Measurements from ENCODE around the gene SNX3.

DNA sequence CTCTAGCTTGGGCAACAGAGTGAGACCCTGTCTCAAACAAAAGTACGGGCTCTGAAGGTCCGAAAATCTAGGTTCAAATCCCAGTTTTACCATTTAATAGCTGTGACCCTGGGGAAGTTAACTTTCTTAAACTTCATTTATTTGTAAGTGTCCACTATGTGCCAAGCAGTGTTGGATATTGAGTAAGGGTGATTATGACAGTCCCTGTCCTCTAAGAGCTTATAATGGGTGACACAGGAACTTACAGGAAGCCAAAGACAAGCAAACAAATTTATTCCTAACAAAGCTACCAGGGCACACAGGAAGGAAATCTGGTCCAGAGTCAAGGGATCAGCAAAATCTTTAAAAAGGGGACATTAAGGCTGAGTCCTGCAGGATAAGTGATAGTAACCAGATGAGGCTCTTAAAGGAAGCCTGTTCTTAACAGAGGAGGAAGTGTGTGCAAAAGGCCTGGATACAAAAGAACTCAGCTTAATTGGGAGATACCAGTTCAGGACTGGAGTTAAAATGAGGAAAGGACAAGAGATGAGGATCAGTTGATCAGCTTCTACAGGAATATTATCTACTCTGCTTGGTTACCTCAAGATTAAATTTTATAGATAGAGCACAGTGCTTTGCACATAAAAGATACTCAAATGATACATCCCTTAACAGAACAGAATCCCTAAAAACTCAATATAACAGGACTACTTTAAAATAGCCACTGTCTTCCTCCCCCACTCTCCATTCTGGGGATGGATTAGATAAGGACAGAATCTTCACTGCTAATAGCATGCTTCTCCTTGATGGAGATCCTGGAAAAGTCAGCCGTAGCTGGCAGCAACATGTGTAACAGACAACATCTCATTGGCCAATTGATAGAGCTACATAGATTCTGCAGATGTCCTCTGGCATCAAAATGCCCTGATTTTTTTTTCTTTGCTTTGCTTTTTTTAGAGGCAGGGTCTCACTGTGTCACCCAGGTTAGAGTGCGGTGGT is 6.1 kb downstream of the SNX3 start:
- TF ChIP-seq, protein P1, sequence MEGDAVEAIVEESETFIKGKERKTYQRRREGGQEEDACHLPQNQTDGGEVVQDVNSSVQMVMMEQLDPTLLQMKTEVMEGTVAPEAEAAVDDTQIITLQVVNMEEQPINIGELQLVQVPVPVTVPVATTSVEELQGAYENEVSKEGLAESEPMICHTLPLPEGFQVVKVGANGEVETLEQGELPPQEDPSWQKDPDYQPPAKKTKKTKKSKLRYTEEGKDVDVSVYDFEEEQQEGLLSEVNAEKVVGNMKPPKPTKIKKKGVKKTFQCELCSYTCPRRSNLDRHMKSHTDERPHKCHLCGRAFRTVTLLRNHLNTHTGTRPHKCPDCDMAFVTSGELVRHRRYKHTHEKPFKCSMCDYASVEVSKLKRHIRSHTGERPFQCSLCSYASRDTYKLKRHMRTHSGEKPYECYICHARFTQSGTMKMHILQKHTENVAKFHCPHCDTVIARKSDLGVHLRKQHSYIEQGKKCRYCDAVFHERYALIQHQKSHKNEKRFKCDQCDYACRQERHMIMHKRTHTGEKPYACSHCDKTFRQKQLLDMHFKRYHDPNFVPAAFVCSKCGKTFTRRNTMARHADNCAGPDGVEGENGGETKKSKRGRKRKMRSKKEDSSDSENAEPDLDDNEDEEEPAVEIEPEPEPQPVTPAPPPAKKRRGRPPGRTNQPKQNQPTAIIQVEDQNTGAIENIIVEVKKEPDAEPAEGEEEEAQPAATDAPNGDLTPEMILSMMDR (IDR thresholded peaks at IDR 0.05): no peak
- no peak for TF ChIP-seq EZH2 (IDR thresholded peaks at IDR 0.05; ENCODE audit: borderline replicate concordance, insufficient read depth, low read depth, low read length, poor library complexity, severe bottlenecking)

Measured in B cell (primary cell).